PC-3 (cell line): ENCODE measurements around the gene PDIA5. TPM values are rescaled to one million over a fixed set of nuclear protein-coding genes. Genes with fewer than 3 reads are reported as not detected.

Experiments used
- ATAC-seq: fragments of 200-7000 bp; cut with Tn5 transposase; 2 replicates; pipeline ENCODE4 v1.9.1; 2020; ENCODE audit warnings: mild to moderate bottlenecking, moderate library complexity
- BruUV-seq: library from RNA; stranded (reverse); fragments of 400-500 nt; replicated peaks from 2 replicates; lab custom pipeline; 2021; lab: Mats Ljungman, UMichigan
- CTCF ChIA-PET: fragments of 300-600 bp; sonication (Branson Sonifier 250); formaldehyde crosslinking; loops from one replicate; lab custom pipeline; 2022; ENCODE audit warnings: antibody characterized with exemption; lab: Charles Lee
- POLR2A ChIA-PET: fragments of 300-600 bp; sonication (Branson Sonifier 250); formaldehyde crosslinking; loops from one replicate; lab custom pipeline; 2022; ENCODE audit warnings: antibody characterized with exemption; ENCODE audit not compliant: unreplicated experiment; lab: Charles Lee
- DNase-seq: peaks from one replicate; pipeline ENCODE4 v3.0.0-alpha.2; 2015
- H2AFZ ChIP-seq: fragments of 300-600 bp; sonication (generic); 2 replicates; pipeline ENCODE4 v1.6.0; 2016; ENCODE audit warnings: antibody characterized with exemption, low read length
- H3F3A ChIP-seq: fragments of 300-600 bp; sonication (generic); one replicate; pipeline ENCODE4 v1.6.0; 2017; ENCODE audit warnings: antibody characterized with exemption, low read length, control low read depth, mild to moderate bottlenecking; ENCODE audit not compliant: unreplicated experiment
- H3K27ac ChIP-seq: fragments of 300-600 bp; sonication (generic); 2 replicates; pipeline ENCODE4 v1.5.1; 2016; ENCODE audit warnings: mild to moderate bottlenecking, low read length
- H3K27me3 ChIP-seq: fragments of 300-600 bp; sonication (generic); 2 replicates; pipeline ENCODE4 v1.6.1; 2016; ENCODE audit warnings: low read length, mixed read lengths
- H3K36me3 ChIP-seq: fragments of 300-600 bp; sonication (generic); 2 replicates; pipeline ENCODE4 v1.6.1; 2016; ENCODE audit warnings: low read depth, mixed run types, low read length, mixed read lengths
- H3K4me1 ChIP-seq: fragments of 300-600 bp; sonication (generic); 2 replicates; pipeline ENCODE4 v1.5.1; 2016; ENCODE audit warnings: low read length; ENCODE audit not compliant: insufficient read depth
- H3K4me2 ChIP-seq: fragments of 300-600 bp; sonication (generic); 2 replicates; pipeline ENCODE4 v1.6.0; 2016; ENCODE audit warnings: low read length
- H3K4me3 ChIP-seq: fragments of 300-600 bp; sonication (generic); 2 replicates; pipeline ENCODE4 v1.5.1; 2016; ENCODE audit warnings: mild to moderate bottlenecking, low read length, mixed read lengths
- H3K79me2 ChIP-seq: fragments of 300-600 bp; sonication (generic); 2 replicates; pipeline ENCODE4 v1.6.1; 2017; ENCODE audit warnings: low read length, mixed read lengths
- H3K9ac ChIP-seq: fragments of 300-600 bp; sonication (generic); 2 replicates; pipeline ENCODE4 v1.6.0; 2016; ENCODE audit warnings: mild to moderate bottlenecking, low read length
- H3K9me2 ChIP-seq: fragments of 300-600 bp; sonication (generic); replicated peaks from 2 replicates; pipeline ENCODE4 v1.6.1; 2016; ENCODE audit warnings: mixed run types, low read length, mixed read lengths
- H3K9me3 ChIP-seq: fragments of 300-600 bp; sonication (generic); 2 replicates; pipeline ENCODE4 v1.6.1; 2016; ENCODE audit warnings: low read length, mixed read lengths
- H4K20me1 ChIP-seq: fragments of 300-600 bp; sonication (generic); 2 replicates; pipeline ENCODE4 v1.6.1; 2016; ENCODE audit warnings: low read length, mixed read lengths
- EZH2 ChIP-seq: fragments of 300-600 bp; sonication (generic); IDR thresholded peaks from one replicate; pipeline ENCODE4 v1.6.1; 2017; ENCODE audit warnings: antibody characterized with exemption, mild to moderate bottlenecking, low read length; ENCODE audit not compliant: unreplicated experiment
- EZH2phosphoT487 ChIP-seq: fragments of 300-600 bp; sonication (generic); IDR thresholded peaks from 2 replicates; pipeline ENCODE4 v1.6.1; 2018; ENCODE audit warnings: mild to moderate bottlenecking, antibody characterized with exemption, low read length, borderline replicate concordance
- intact Hi-C: fragments of 100-400 bp; cut with micrococcal nuclease; formaldehyde crosslinking; loops from 2 replicates; pipeline ENCODE4 v1.9.0; 2023
- total RNA-seq: library from RNA; depleted of rRNA; stranded (reverse); fragments of >200 nt; gene quantifications from 2 replicates; pipeline ENCODE4 v1.2.3, GENCODE V29; 2014
- TF ChIP-seq, protein P1 (sequence below): fragments of 300-600 bp; sonication (generic); conservative IDR thresholded peaks from 2 replicates; pipeline ENCODE4 v1.5.1; 2017; ENCODE audit warnings: antibody characterized with exemption, low read depth, mild to moderate bottlenecking, low read length

PDIA5 gene
- total RNA-seq, 1 experiment from 2014 or later, result 24.6 TPM

GRCh38 chr3:123141276-123141675 is 74.5 kb downstream of the PDIA5 start:
- no peak for DNase-seq
- intact Hi-C loops, result no loop called here
- H3F3A ChIP-seq, result no peaks in the 10 kb centered on the region
- no peak for ATAC-seq
- H2AFZ ChIP-seq, result no peak overlapping the region
- H4K20me1 ChIP-seq, result no peaks in the 10 kb centered on the region
- no peak overlapping the region for H3K27ac ChIP-seq
- H3K4me1 ChIP-seq, result no peaks in the 10 kb centered on the region
- no TSS peak for BruUV-seq
- H3K79me2 ChIP-seq, result no peaks in the 10 kb centered on the region
- H3K9me3 ChIP-seq, result no peaks in the 10 kb centered on the region
- H3K27me3 ChIP-seq, result no peaks in the 10 kb centered on the region
- peaks cover 28% of the 10 kb centered on the region; the same call in 1 of the 2 replicates for H3K36me3 ChIP-seq
- H3K9ac ChIP-seq, result no peak overlapping the region
- H3K4me2 ChIP-seq, result no peak overlapping the region
- H3K4me3 ChIP-seq, result no peak overlapping the region
- ChIA-PET POLR2A (interaction anchor here (0.6 kb wide), 1 partner anchor 54 kb away, joined by 3 read pairs; no protein-coding TSS in a partner anchor), CTCF (no interaction called here)
- no peaks in the 10 kb centered on the region for H3K9me2 ChIP-seq
- TF ChIP-seq, protein P1, sequence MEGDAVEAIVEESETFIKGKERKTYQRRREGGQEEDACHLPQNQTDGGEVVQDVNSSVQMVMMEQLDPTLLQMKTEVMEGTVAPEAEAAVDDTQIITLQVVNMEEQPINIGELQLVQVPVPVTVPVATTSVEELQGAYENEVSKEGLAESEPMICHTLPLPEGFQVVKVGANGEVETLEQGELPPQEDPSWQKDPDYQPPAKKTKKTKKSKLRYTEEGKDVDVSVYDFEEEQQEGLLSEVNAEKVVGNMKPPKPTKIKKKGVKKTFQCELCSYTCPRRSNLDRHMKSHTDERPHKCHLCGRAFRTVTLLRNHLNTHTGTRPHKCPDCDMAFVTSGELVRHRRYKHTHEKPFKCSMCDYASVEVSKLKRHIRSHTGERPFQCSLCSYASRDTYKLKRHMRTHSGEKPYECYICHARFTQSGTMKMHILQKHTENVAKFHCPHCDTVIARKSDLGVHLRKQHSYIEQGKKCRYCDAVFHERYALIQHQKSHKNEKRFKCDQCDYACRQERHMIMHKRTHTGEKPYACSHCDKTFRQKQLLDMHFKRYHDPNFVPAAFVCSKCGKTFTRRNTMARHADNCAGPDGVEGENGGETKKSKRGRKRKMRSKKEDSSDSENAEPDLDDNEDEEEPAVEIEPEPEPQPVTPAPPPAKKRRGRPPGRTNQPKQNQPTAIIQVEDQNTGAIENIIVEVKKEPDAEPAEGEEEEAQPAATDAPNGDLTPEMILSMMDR, result no peak
- TF ChIP-seq EZH2phosphoT487 (no peak), EZH2 (no peak)

GRCh38 chr3:123143669-123144411 is 77.0 kb downstream of the PDIA5 start:
- CTCF ChIA-PET, result interaction anchor here (0.7 kb wide), 1 partner anchor 128 kb away, joined by 3 read pairs; no protein-coding TSS in a partner anchor
- peaks cover 35% of the 10 kb centered on the region; the same call in 1 of the 2 replicates for H3K36me3 ChIP-seq
- ATAC-seq (peak; percentile 51), DNase-seq (no peak)
- no peak overlapping the region for H3K4me3 ChIP-seq
- H3K4me2 ChIP-seq, result no peak overlapping the region
- no peak overlapping the region for H3K9ac ChIP-seq
- H2AFZ ChIP-seq, result no peak overlapping the region
- H3K9me3 ChIP-seq, result no peaks in the 10 kb centered on the region
- BruUV-seq, result no TSS peak
- no peaks in the 10 kb centered on the region for H3F3A ChIP-seq
- POLR2A ChIA-PET, result no interaction called here
- H3K27me3 ChIP-seq, result no peaks in the 10 kb centered on the region
- no peaks in the 10 kb centered on the region for H3K4me1 ChIP-seq
- no peaks in the 10 kb centered on the region for H3K9me2 ChIP-seq
- H4K20me1 ChIP-seq, result no peaks in the 10 kb centered on the region
- H3K79me2 ChIP-seq, result no peaks in the 10 kb centered on the region
- intact Hi-C loops, result no loop called here
- H3K27ac ChIP-seq, result no peak overlapping the region
- TF ChIP-seq EZH2phosphoT487 (no peak), EZH2 (no peak)
- TF ChIP-seq, protein P1, result no peak
